ENCODE measurements around the gene C4orf46. TPM values are rescaled to one million over a fixed set of nuclear protein-coding genes. Genes with fewer than 3 reads are reported as not detected.

The C4orf46 gene
- total RNA-seq, 2 experiments from 2014 or later, result 2.6 to 3.1 TPM

- H3K4me1 ChIP-seq (ENCODE audit: insufficient read depth, low read length), result no peaks in the 10 kb centered on the region
- CTCF ChIA-PET, result no interaction called here
- Mint-ChIP-seq H3K27ac (no peak overlapping the region), H3K9me3 (no peaks in the 10 kb centered on the region), H3K4me3 (no peak overlapping the region), H3K27me3 (peaks cover 15% of the 10 kb centered on the region), H3K36me3 (ENCODE audit: low read depth) (no peaks in the 10 kb centered on the region), H3K4me1 (ENCODE audit: low read depth) (no peaks in the 10 kb centered on the region)
- H3K9me3 ChIP-seq (ENCODE audit: control insufficient read depth in 1 of 2, insufficient read depth in 1 of 2, low read length in 2 of 2), result no peaks in the 10 kb centered on the region
- DNase-seq (peak in 3 of 14 experiments; percentile 22 to 48 (median 47)), ATAC-seq (ENCODE audit: poor library complexity) (no peak)
- no peak overlapping the region for H3K4me3 ChIP-seq (ENCODE audit: low read length)
- intact Hi-C loops (cut with DNase I, micrococcal nuclease), result loop anchor here in 1 of 2 experiments (10.0 kb wide), 2 partner anchors 370 to 630 kb away; no protein-coding TSS in a partner anchor
- no peak overlapping the region for H3K27ac ChIP-seq (ENCODE audit: low read depth in 1 of 2, low read length in 2 of 2)
- H3K27me3 ChIP-seq (ENCODE audit: control insufficient read depth in 1 of 2, insufficient read depth in 2 of 2, low read length in 2 of 2), result peaks cover 0 to 3% of the 10 kb centered on the region in 2 experiments
- TF ChIP-seq CTCF (IDR thresholded peaks at IDR 0.05), result peak; percentile 61
- H3K36me3 ChIP-seq (ENCODE audit: insufficient read depth, low read length), result no peaks in the 10 kb centered on the region
- POLR2A ChIA-PET, result no interaction called here
Measured at GRCh38 chr4:158624889-158625478, 46.7 kb downstream of the C4orf46 start.

- Mint-ChIP-seq H3K4me1 (ENCODE audit: low read depth) (no peaks in the 10 kb centered on the region), H3K36me3 (ENCODE audit: low read depth) (no peaks in the 10 kb centered on the region), H3K9me3 (no peaks in the 10 kb centered on the region), H3K27me3 (peaks cover 15% of the 10 kb centered on the region), H3K27ac (no peak overlapping the region), H3K4me3 (no peak overlapping the region)
- no peak overlapping the region for H3K4me3 ChIP-seq (ENCODE audit: low read length)
- H3K27ac ChIP-seq (ENCODE audit: low read depth in 1 of 2, low read length in 2 of 2), result no peak overlapping the region
- intact Hi-C loops (cut with DNase I, micrococcal nuclease), result loop anchor here in 1 of 2 experiments (10.0 kb wide), 2 partner anchors 367 to 627 kb away; no protein-coding TSS in a partner anchor
- DNase-seq, result no peak
- POLR2A ChIA-PET, result no interaction called here
- CTCF ChIA-PET, result no interaction called here
- no peak for ATAC-seq (ENCODE audit: poor library complexity)
- H3K36me3 ChIP-seq (ENCODE audit: insufficient read depth, low read length), result no peaks in the 10 kb centered on the region
- no peaks in the 10 kb centered on the region for H3K9me3 ChIP-seq (ENCODE audit: control insufficient read depth in 1 of 2, insufficient read depth in 1 of 2, low read length in 2 of 2)
- TF ChIP-seq CTCF (IDR thresholded peaks at IDR 0.05), result no peak
- H3K4me1 ChIP-seq (ENCODE audit: insufficient read depth, low read length), result no peaks in the 10 kb centered on the region
- H3K27me3 ChIP-seq (ENCODE audit: control insufficient read depth in 1 of 2, insufficient read depth in 2 of 2, low read length in 2 of 2), result peaks cover 3 to 5% of the 10 kb centered on the region in 2 experiments
Measured at GRCh38 chr4:158622251-158622650, 49.4 kb downstream of the C4orf46 start.

GRCh38 chr4:158621729-158622128 lies 50.0 kb downstream of the C4orf46 start:
- H3K27ac Mint-ChIP-seq, result no peak overlapping the region
- no peak for TF ChIP-seq CTCF (IDR thresholded peaks at IDR 0.05)
- peaks cover 15% of the 10 kb centered on the region for H3K27me3 Mint-ChIP-seq
- Histone ChIP-seq H3K9me3 (ENCODE audit: control insufficient read depth in 1 of 2, insufficient read depth in 1 of 2, low read length in 2 of 2) (no peaks in the 10 kb centered on the region), H3K4me1 (ENCODE audit: insufficient read depth, low read length) (no peaks in the 10 kb centered on the region), H3K27me3 (ENCODE audit: control insufficient read depth in 1 of 2, insufficient read depth in 2 of 2, low read length in 2 of 2) (peaks cover 3 to 5% of the 10 kb centered on the region in 2 experiments), H3K27ac (ENCODE audit: low read depth in 1 of 2, low read length in 2 of 2) (no peak overlapping the region), H3K36me3 (ENCODE audit: insufficient read depth, low read length) (no peaks in the 10 kb centered on the region), H3K4me3 (ENCODE audit: low read length) (no peak overlapping the region)
- DNase-seq, result no peak
- ChIA-PET CTCF (no interaction called here), POLR2A (no interaction called here)
- no peaks in the 10 kb centered on the region for H3K36me3 Mint-ChIP-seq (ENCODE audit: low read depth)
- H3K9me3 Mint-ChIP-seq, result no peaks in the 10 kb centered on the region
- no peak overlapping the region for H3K4me3 Mint-ChIP-seq
- intact Hi-C loops (cut with DNase I, micrococcal nuclease), result loop anchor here in 1 of 2 experiments (10.0 kb wide), 2 partner anchors 367 to 627 kb away; no protein-coding TSS in a partner anchor
- ATAC-seq (ENCODE audit: poor library complexity), result no peak
- no peaks in the 10 kb centered on the region for H3K4me1 Mint-ChIP-seq (ENCODE audit: low read depth)
